Stimulated activated CD8-positive, alpha-beta memory T cell treated with anti-CD3 and anti-CD28 coated beads, Interleukin-12 subunit alpha, Interleukin-12 subunit beta, amount 100 ng/mL, for 1 hour (primary cell): ENCODE data around the gene C19orf38.

Experiments used
- DNase-seq: peaks from one replicate; pipeline ENCODE4 v3.0.0-alpha.2; 2020; ENCODE audit warnings: low read depth

C19orf38 gene

GRCh38 chr19:10848230-10848856 lies at the start of gene C19orf38:
Gene C19orf38 (plus strand): TSS chr19:10848415. CDS start chr19:10848509, 94 bp downstream.
- no peak for DNase-seq

- no peak for DNase-seq
Measured at GRCh38 chr19:10800488-10800887, 47.7 kb upstream of the C19orf38 start.

- no peak for DNase-seq
Measured at GRCh38 chr19:10802479-10802878, 45.7 kb upstream of the C19orf38 start.

GRCh38 chr19:10803252-10803651 lies 45.0 kb upstream of the C19orf38 start:
- no peak for DNase-seq

GRCh38 chr19:10805065-10805757 lies 43.0 kb upstream of the C19orf38 start:
- no peak for DNase-seq

- DNase-seq, result no peak
Measured at GRCh38 chr19:10805758-10806247, 42.4 kb upstream of the C19orf38 start.

- no peak for DNase-seq
Measured at GRCh38 chr19:10808937-10809649, 39.1 kb upstream of the C19orf38 start.

GRCh38 chr19:10809651-10810285 lies 38.4 kb upstream of the C19orf38 start:
- DNase-seq, result no peak

- DNase-seq, result no peak
Measured at GRCh38 chr19:10811391-10812111, 36.7 kb upstream of the C19orf38 start.

GRCh38 chr19:10812196-10812595 lies 36.0 kb upstream of the C19orf38 start:
- no peak for DNase-seq

GRCh38 chr19:10812902-10813404 lies 35.3 kb upstream of the C19orf38 start:
- no peak for DNase-seq

- no peak for DNase-seq
Measured at GRCh38 chr19:10815007-10815536, 33.1 kb upstream of the C19orf38 start.

GRCh38 chr19:10815969-10816644 lies 32.1 kb upstream of the C19orf38 start:
- no peak for DNase-seq

GRCh38 chr19:10816691-10817090 lies 31.5 kb upstream of the C19orf38 start:
- no peak for DNase-seq

GRCh38 chr19:10817291-10818038 lies 30.8 kb upstream of the C19orf38 start:
- no peak for DNase-seq

GRCh38 chr19:10818301-10819123 lies 29.7 kb upstream of the C19orf38 start:
- no peak for DNase-seq

- DNase-seq, result no peak
Measured at GRCh38 chr19:10819124-10820060, 28.8 kb upstream of the C19orf38 start.

GRCh38 chr19:10820173-10820572 lies 28.0 kb upstream of the C19orf38 start:
- DNase-seq, result no peak
